Stimulated activated naive CD8-positive, alpha-beta T cell treated with anti-CD3 and anti-CD28 coated beads, Interleukin-15, amount 100 ng/mL, for 72 hours (primary cell): ENCODE results near the gene CDH18.

Experiments
- ATAC-seq: fragments of 150-1000 bp; cut with Tn5 transposase; 2 replicates; pipeline ENCODE4 v1.10.0; 2021; ENCODE audit warnings: mild to moderate bottlenecking, moderate library complexity
- DNase-seq, 2 donors: peaks; one replicate each; pipeline ENCODE4 v3.0.0; 2021 to 2022
- H3K27ac Mint-ChIP-seq, 2 donors: one replicate each; pipeline ENCODE4 v1.8.0; 2022; ENCODE audit warnings: mild to moderate bottlenecking in 2 of 2, mixed read lengths in 2 of 2, moderate library complexity in 2 of 2
- H3K27me3 Mint-ChIP-seq: one replicate; pipeline ENCODE4 v1.8.0; 2022; ENCODE audit warnings: mixed read lengths
- H3K4me1 Mint-ChIP-seq: one replicate; pipeline ENCODE4 v1.8.0; 2022; ENCODE audit warnings: mild to moderate bottlenecking, mixed read lengths
- H3K4me3 Mint-ChIP-seq, 2 donors: one replicate each; pipeline ENCODE4 v1.8.0; 2022; ENCODE audit warnings: mild to moderate bottlenecking in 2 of 2, mixed read lengths in 2 of 2, moderate library complexity in 1 of 2
- H3K9me3 Mint-ChIP-seq, 2 donors: one replicate each; pipeline ENCODE4 v1.8.0; 2022; ENCODE audit warnings: mixed read lengths in 2 of 2

The CDH18 gene, protein sequence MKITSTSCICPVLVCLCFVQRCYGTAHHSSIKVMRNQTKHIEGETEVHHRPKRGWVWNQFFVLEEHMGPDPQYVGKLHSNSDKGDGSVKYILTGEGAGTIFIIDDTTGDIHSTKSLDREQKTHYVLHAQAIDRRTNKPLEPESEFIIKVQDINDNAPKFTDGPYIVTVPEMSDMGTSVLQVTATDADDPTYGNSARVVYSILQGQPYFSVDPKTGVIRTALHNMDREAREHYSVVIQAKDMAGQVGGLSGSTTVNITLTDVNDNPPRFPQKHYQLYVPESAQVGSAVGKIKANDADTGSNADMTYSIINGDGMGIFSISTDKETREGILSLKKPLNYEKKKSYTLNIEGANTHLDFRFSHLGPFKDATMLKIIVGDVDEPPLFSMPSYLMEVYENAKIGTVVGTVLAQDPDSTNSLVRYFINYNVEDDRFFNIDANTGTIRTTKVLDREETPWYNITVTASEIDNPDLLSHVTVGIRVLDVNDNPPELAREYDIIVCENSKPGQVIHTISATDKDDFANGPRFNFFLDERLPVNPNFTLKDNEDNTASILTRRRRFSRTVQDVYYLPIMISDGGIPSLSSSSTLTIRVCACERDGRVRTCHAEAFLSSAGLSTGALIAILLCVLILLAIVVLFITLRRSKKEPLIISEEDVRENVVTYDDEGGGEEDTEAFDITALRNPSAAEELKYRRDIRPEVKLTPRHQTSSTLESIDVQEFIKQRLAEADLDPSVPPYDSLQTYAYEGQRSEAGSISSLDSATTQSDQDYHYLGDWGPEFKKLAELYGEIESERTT

DNA sequence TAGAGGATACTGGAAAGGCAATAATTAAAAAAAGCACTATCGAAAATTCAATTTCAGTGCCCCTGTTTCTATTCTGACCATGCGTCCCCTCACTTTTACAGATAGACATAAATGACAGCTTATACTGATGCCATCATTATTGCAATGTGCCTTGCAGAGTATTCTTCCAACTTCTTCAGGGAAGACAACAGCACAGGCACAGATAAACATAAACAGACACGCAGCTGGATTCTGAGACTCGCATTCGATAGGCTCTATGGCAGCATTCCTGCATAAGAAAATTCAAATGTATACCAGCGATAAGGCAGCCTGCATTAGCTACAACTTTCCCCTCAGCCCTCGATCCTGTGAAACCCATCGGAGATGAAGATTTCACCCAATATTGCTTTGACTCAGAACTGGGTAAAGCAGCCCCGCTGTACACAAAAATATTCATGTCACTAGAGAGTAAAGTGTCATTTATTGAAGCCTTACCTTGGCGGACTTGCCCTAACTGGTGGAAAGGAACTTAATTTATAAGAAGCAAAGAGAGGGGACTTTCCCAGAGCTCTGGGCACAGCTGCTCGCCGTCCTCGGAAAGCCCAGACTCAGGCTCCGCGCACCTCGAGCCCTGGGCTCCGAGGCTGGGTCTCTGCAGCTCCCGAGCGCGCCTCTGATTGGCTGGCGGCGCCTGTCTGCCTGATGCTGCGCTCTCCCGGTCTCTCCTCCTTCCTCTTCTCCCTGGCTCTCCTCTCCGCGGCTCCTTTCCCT is at the start of gene CDH18:
CDH18 (minus strand) TSS at position 589 of the 750 bp plus-strand sequence. CDS start 149,214 bp downstream, outside the sequence.
- Mint-ChIP-seq H3K9me3 (peaks cover 5 to 12% of the 10 kb centered on the region in 2 donors), H3K4me1 (no peaks in the 10 kb centered on the region), H3K27ac (no peak within 1 kb of the TSS), H3K27me3 (no peaks in the 10 kb centered on the region), H3K4me3 (no peak within 1 kb of the TSS)
- ATAC-seq (no peak), DNase-seq (no peak)

DNA sequence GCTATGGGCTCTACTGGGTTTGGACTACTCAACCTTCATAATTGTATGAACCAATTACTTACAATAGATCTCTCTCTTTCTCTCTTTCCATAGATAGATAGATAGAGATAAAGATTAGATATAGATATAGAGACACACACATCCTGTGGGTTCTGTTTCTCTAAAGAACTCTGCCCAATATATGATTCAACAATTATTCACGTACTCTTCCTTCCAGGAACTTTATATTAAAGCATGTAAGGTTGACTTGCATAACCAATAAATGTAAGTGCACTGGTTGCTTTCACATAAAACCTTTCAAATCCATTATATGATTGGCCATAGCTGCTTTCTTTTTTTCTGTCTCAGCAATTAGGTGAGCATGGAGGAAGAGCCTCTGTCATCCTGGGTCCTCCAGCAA is 46.7 kb upstream of the CDH18 start:
- no peak for ATAC-seq
- Mint-ChIP-seq H3K27ac (no peak overlapping the region), H3K4me1 (no peaks in the 10 kb centered on the region), H3K4me3 (no peak overlapping the region), H3K27me3 (no peaks in the 10 kb centered on the region), H3K9me3 (peaks cover 18 to 30% of the 10 kb centered on the region in 2 donors)
- DNase-seq: no peak

DNA sequence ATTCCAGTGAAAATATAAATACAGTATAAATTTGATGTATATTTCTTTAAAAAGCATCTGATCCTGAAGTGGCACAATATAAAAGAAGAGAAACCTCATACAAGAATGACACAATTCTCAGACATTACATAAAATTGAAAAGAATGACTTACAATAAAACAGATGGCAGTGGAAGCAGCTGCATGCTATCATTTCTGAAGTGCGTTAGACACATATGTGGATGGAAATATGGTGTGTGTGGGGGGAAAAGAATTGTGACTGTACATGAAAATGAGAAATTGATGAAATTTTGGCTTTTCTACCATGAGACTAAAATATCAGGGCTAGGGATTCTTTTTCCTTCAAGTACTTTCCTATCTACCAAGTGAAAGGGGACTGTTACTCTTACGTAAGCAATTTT is 45.9 kb upstream of the CDH18 start:
- Mint-ChIP-seq H3K27me3 (no peaks in the 10 kb centered on the region), H3K27ac (no peak overlapping the region), H3K4me3 (no peak overlapping the region), H3K4me1 (no peaks in the 10 kb centered on the region), H3K9me3 (peaks cover 18 to 23% of the 10 kb centered on the region in 2 donors)
- ATAC-seq: no peak
- DNase-seq: no peak

DNA sequence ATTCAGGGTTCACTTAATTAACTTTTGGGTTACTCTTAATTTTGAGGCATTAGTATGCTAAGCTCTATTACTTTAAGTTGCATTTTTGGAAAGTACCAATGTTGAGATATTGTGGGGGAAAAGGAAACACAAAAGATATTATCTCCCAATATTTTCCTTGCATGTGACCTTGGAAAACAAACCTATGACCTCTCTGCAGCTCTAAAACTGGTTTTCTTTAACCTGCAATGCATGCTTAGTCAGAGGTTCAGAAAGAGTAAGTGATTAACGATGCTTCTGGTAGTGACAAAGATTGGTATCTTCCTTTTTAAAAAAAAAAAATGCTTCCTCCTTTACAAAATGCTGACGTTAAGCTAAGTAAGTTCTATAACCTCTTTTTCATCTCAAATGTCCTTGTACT is 44.9 kb upstream of the CDH18 start:
- H3K27me3 Mint-ChIP-seq: no peaks in the 10 kb centered on the region
- H3K4me1 Mint-ChIP-seq: no peaks in the 10 kb centered on the region
- ATAC-seq (no peak), DNase-seq (no peak)
- H3K9me3 Mint-ChIP-seq: peaks cover 14 to 17% of the 10 kb centered on the region in 2 donors
- no peak overlapping the region for H3K27ac Mint-ChIP-seq
- no peak overlapping the region for H3K4me3 Mint-ChIP-seq

DNA sequence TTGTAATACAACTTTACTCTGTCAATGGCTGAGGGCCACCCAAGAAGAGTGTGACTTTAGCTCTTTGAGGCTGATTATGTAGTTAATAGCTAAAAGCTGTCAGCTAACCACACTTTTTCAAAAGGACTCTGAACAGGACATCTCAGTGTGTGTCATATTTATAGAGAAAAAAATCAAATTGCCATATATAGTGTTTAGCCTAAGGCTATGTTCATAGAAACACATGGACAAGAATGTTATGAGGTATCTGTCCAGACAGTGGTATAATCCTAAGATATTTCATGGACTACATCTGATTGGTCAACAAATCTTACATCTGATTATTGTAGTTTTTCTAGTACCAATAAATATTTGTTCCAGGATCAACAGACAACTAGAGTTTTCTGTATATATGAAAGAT is 42.1 kb upstream of the CDH18 start:
- DNase-seq: no peak
- Mint-ChIP-seq H3K4me1 (no peaks in the 10 kb centered on the region), H3K27ac (no peak overlapping the region), H3K27me3 (no peaks in the 10 kb centered on the region), H3K9me3 (peaks cover 0 to 5% of the 10 kb centered on the region in 2 donors), H3K4me3 (no peak overlapping the region)
- no peak for ATAC-seq

DNA sequence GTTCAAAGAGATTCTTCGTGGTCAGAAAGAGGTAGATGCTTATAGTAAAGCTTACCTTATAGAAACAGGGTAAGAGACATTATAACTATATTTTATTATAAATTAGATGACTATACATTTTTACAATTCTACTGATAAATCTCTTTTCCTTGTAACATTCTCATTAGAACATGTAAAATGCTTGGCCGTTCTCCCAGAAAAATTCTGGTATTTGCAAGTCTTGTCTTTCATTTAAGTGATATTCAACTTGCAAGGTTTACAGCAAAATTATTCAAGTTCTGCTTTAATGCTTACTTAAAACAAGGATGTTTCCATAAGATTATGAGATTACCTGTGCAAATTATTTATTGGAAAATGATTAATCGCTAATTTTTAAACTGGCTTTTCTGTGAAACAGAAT is 41.3 kb upstream of the CDH18 start:
- Mint-ChIP-seq H3K27ac (no peak overlapping the region), H3K4me1 (no peaks in the 10 kb centered on the region), H3K4me3 (no peak overlapping the region), H3K9me3 (peaks cover 0 to 5% of the 10 kb centered on the region in 2 donors), H3K27me3 (no peaks in the 10 kb centered on the region)
- ATAC-seq (no peak), DNase-seq (no peak)

DNA sequence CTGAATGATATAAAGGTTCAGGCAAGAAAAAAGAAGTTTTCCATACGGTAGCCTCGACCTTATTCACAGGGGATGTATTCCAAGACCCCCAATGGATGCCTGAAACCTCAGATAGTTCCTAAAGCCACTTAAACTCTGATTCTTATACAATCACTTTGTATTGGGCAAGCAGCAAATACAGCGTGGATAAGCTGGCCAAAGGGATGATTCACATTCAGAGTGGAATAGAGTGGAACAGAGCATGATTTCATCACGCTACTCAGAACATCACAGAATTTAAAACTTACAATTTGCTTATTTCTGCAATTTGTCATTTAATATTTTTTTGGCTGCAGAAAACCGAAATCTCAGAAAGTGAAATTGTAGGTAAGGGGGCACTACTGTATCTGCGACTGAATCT is 40.5 kb upstream of the CDH18 start:
- no peak overlapping the region for H3K4me3 Mint-ChIP-seq
- no peak overlapping the region for H3K27ac Mint-ChIP-seq
- peaks cover 0 to 5% of the 10 kb centered on the region in 2 donors for H3K9me3 Mint-ChIP-seq
- DNase-seq: no peak
- ATAC-seq: no peak
- H3K4me1 Mint-ChIP-seq: no peaks in the 10 kb centered on the region
- no peaks in the 10 kb centered on the region for H3K27me3 Mint-ChIP-seq

DNA sequence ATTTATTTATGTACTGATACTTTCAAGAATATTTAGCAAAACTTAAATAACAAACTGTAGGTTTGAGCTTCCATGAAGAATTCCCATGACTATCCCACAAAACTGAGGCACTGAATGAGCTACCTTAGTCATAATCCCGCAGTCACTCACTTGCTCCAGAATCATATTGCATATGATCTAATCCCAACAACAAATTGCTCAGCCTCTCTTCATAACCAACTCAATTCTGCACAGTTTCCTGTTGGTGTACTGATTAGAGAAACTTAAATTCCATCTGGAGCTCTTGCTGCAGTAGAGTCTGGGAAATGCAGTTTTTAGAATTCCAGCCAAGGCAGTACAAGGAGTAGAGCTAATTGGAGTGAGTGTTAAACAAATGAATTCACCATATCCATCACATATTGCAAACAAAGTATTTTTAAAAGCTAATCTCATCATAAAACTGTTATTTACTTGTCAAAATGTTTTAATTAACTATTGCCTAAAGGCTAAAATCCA is 35.7 kb upstream of the CDH18 start:
- DNase-seq (no peak), ATAC-seq (no peak)
- Mint-ChIP-seq H3K4me3 (no peak overlapping the region), H3K9me3 (peaks cover 14 to 21% of the 10 kb centered on the region in 2 donors), H3K4me1 (no peaks in the 10 kb centered on the region), H3K27ac (no peak overlapping the region), H3K27me3 (no peaks in the 10 kb centered on the region)

DNA sequence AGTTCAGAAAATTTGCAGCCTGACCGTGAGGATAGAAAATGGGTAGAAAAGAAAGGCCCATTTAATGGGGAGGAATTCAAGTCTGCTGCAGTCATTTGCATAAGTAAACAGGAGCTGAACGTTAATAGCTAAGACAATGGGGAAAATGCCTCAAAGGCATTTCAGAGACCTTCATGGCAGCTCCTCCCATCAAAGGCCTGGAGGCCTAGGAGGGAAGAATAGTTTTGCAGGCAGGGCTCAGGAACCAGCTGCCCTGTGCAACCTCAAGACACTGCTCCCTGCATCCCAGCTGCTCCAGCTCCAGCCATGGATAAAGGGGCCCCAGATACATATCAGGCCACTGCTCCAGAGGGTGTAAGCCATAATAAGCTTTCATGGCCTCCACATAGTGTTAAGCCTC is 32.2 kb upstream of the CDH18 start:
- Mint-ChIP-seq H3K4me1 (no peaks in the 10 kb centered on the region), H3K27me3 (no peaks in the 10 kb centered on the region), H3K4me3 (no peak overlapping the region), H3K27ac (no peak overlapping the region), H3K9me3 (peaks cover 24 to 27% of the 10 kb centered on the region in 2 donors)
- no peak for ATAC-seq
- DNase-seq: no peak

DNA sequence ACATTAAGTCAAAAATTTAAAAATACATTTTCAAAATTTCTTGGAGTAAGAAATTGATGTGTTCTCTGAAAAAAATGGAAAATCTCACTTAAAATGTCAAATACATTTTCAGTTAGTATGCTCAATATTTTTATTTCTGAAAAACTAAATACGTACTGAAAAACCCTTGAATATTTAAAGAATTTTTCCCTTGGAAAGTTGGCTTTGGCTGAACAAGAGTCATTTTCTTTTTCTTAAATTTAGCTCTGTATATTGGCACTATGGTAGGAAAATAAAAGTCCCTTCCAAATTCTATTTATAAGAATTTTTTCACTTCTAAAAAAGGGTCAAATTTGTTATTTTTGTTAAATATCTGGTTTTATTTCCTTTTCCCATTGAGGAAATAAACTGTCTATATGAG is 29.0 kb upstream of the CDH18 start:
- DNase-seq: no peak
- Mint-ChIP-seq H3K4me1 (no peaks in the 10 kb centered on the region), H3K27me3 (no peaks in the 10 kb centered on the region), H3K4me3 (no peak overlapping the region), H3K27ac (no peak overlapping the region), H3K9me3 (peaks cover 24 to 34% of the 10 kb centered on the region in 2 donors)
- no peak for ATAC-seq

DNA sequence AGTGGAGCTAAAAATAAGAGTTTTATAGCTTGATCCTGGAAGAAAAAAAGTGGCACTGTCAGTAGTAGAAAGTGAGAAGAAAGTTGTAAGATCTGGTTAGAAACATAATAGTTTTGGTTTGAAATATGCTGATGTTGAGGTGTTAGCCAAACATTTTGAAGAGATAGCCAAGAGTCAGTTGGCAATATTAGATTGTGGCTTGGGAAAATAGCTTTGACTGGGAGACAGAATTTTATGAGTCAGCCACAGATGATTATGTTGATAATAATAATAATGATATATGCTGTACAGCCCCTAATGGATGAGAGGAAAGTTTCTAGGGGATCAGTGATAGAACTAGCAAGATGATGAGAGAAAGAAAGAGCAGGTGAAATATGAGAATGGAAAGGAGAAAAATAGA is 12.4 kb upstream of the CDH18 start:
- Mint-ChIP-seq H3K4me1 (no peaks in the 10 kb centered on the region), H3K4me3 (no peak overlapping the region), H3K27me3 (no peaks in the 10 kb centered on the region), H3K27ac (no peak overlapping the region), H3K9me3 (peaks cover 12 to 23% of the 10 kb centered on the region in 2 donors)
- no peak for DNase-seq
- ATAC-seq: no peak

DNA sequence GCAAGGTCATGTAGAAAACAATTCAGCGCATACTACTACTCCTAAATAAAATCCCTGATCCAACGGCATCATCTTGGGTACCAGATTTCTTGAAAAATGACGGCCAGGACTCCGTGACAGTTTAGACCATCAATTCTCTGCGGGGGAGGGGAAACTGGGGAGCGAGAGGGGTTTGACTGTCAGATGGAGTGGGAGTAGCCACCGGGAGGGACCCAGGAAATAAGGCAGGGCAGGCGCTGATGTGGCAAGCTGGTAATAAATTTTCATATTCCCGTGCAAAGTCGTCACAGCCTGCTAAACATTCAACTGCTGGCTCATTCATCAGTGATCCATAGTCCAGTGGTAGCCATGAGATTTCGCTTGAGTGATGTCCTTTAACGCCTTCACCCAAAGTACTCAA is 457 bp upstream of the CDH18 start:
- H3K4me3 Mint-ChIP-seq: no peak overlapping the region

DNA sequence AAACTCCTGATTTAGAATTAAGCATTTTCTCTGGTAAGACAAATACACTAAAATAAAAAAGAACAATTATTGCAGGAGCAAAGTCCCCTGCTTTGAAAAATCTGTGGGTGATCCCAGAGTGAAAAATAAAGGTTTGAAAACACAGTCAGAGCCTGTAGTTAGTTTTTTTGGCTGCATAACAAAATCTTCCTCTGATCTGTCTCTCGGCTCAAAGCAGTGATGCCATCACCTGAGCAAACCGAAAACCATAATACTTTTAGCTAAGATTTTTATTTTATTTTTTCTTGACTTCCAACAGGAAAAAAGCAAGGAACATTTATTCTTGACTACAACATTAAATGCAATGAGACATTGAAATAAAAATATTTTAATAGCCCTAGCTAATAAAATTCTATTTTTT is 1.2 kb downstream of the CDH18 start:
- no peak for ATAC-seq
- Mint-ChIP-seq H3K27me3 (no peaks in the 10 kb centered on the region), H3K9me3 (peaks cover 5 to 12% of the 10 kb centered on the region in 2 donors), H3K4me1 (no peaks in the 10 kb centered on the region), H3K4me3 (no peak overlapping the region), H3K27ac (no peak overlapping the region)
- DNase-seq: no peak

More for the DNA sequence above, 457 bp upstream of the CDH18 start:
- ATAC-seq: no peak
- DNase-seq: no peak
- H3K4me1 Mint-ChIP-seq: no peaks in the 10 kb centered on the region
- H3K9me3 Mint-ChIP-seq: peaks cover 5 to 12% of the 10 kb centered on the region in 2 donors
- no peak overlapping the region for H3K27ac Mint-ChIP-seq
- H3K27me3 Mint-ChIP-seq: no peaks in the 10 kb centered on the region

DNA sequence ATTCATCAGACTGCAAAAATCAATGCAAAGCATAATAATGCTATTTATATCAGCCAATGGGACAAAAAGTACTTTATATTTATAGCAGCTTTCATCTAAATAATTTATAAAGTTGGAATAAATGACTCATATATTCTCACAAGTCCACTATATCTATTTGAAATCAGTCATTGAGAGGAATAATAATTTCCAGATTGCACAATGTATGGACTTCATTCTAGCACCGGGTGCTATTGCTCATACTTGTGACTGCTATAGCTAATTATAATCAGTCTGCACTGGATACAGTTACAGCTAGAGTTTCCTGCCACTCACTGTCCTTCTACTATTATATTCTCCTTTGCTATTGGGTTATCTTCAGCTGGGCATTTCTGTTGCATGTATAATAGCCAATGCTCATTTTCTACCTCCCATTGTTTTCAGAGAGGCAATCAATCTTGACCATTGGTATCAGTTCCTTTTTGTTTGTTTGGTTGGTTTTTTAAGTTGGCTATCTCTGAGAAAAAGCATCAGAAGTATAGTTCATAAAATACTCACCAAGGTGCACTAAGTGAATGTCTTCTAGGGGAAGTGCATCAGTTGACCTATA is 1.9 kb downstream of the CDH18 start:
- ATAC-seq (no peak), DNase-seq (no peak)
- Mint-ChIP-seq H3K4me3 (no peak overlapping the region), H3K27ac (no peak overlapping the region), H3K27me3 (no peaks in the 10 kb centered on the region), H3K9me3 (peaks cover 6 to 14% of the 10 kb centered on the region in 2 donors), H3K4me1 (no peaks in the 10 kb centered on the region)

DNA sequence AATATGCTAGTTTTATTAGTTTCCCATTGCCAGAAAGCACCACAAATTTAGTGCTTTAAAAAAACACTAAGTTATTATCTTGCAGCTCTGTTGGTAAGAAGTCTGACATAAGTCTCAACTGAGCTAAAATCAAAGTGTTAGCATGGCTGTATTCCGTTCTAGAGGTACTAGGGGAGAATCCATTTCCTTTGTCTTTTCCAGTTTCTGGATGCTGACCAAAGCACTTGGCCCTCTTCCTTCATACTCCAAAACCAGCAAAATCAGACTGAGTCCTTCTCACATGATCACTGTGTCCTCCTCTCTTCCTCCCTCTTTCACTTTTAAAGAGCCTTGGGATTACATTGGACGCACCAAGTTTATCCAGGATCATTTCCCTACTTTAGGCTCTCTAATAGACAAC is 9.5 kb downstream of the CDH18 start:
- no peak overlapping the region for H3K27ac Mint-ChIP-seq
- no peak for ATAC-seq
- DNase-seq: no peak
- H3K4me3 Mint-ChIP-seq: no peak overlapping the region
- no peaks in the 10 kb centered on the region for H3K4me1 Mint-ChIP-seq
- no peaks in the 10 kb centered on the region for H3K27me3 Mint-ChIP-seq
- peaks cover 24 to 28% of the 10 kb centered on the region in 2 donors for H3K9me3 Mint-ChIP-seq
